Mesendoderm (in vitro differentiated cells): Measurements from ENCODE around the gene PRKAG2.

Experiments used
- DNase-seq: peaks from one replicate; pipeline ENCODE4 v3.0.0; 2013
- H2AK5ac ChIP-seq: 2 replicates; pipeline ENCODE4 v1.6.1; 2013; ENCODE audit warnings: low read length, inconsistent platforms
- H2BK120ac ChIP-seq: 2 replicates; pipeline ENCODE4 v1.6.1; 2013; ENCODE audit warnings: low read depth, mild to moderate bottlenecking, low read length, moderate library complexity, mixed read lengths
- H2BK15ac ChIP-seq: replicated peaks from 2 replicates; pipeline ENCODE4 v1.6.1; 2013; ENCODE audit warnings: low read depth, mild to moderate bottlenecking, moderate library complexity
- H2BK5ac ChIP-seq: 2 replicates; pipeline ENCODE4 v1.6.1; 2013; ENCODE audit warnings: low read length, inconsistent platforms
- H3K18ac ChIP-seq: 2 replicates; pipeline ENCODE4 v1.6.1; 2013; ENCODE audit warnings: mild to moderate bottlenecking, low read length, mixed read lengths
- H3K23ac ChIP-seq: one replicate; pipeline ENCODE4 v1.6.1; 2013; ENCODE audit warnings: low read length
- H3K27ac ChIP-seq: 2 replicates; pipeline ENCODE4 v1.5.1; 2013; ENCODE audit warnings: low read depth, mild to moderate bottlenecking, inconsistent platforms, low read length, moderate library complexity
- H3K27me3 ChIP-seq: 2 replicates; pipeline ENCODE4 v1.6.1; 2013; ENCODE audit warnings: low read length, control low read depth, mild to moderate bottlenecking, inconsistent platforms; ENCODE audit not compliant: insufficient read depth, poor library complexity
- H3K36me3 ChIP-seq: 2 replicates; pipeline ENCODE4 v1.6.1; 2013; ENCODE audit warnings: low read length, inconsistent platforms; ENCODE audit not compliant: control insufficient read depth, insufficient read depth
- H3K4ac ChIP-seq: one replicate; pipeline ENCODE4 v1.6.1; 2013; ENCODE audit warnings: low read depth, mild to moderate bottlenecking, low read length, moderate library complexity
- H3K4me1 ChIP-seq: 2 replicates; pipeline ENCODE4 v1.6.1; 2013; ENCODE audit warnings: low read depth, low read length, inconsistent platforms; ENCODE audit not compliant: control insufficient read depth
- H3K4me2 ChIP-seq: 2 replicates; pipeline ENCODE4 v1.6.1; 2013; ENCODE audit warnings: low read length
- H3K4me3 ChIP-seq: 2 replicates; pipeline ENCODE4 v1.5.1; 2013; ENCODE audit warnings: mild to moderate bottlenecking, low read length
- H3K56ac ChIP-seq: one replicate; pipeline ENCODE4 v1.6.1; 2013; ENCODE audit warnings: low read length
- H3K79me1 ChIP-seq: 2 replicates; pipeline ENCODE4 v1.6.1; 2013; ENCODE audit warnings: low read length, inconsistent platforms
- H3K79me2 ChIP-seq: 2 replicates; pipeline ENCODE4 v1.6.1; 2013; ENCODE audit warnings: mild to moderate bottlenecking, low read length; ENCODE audit not compliant: control insufficient read depth, insufficient read depth
- H3K9ac ChIP-seq: 2 replicates; pipeline ENCODE4 v1.6.1; 2013; ENCODE audit warnings: low read length, inconsistent platforms
- H4K5ac ChIP-seq: one replicate; pipeline ENCODE4 v1.6.1; 2013; ENCODE audit warnings: low read length
- H4K8ac ChIP-seq: one replicate; pipeline ENCODE4 v1.6.1; 2013; ENCODE audit warnings: low read depth, mild to moderate bottlenecking, control low read depth, low read length, moderate library complexity
- WGBS: extraction: QIAGEN DNeasy Blood & Tissue Kit; methylation state at CpG from one replicate; pipeline ENCODE4 v1.1.7; 2013; ENCODE audit warnings: low lambda C conversion rate, missing lambda C conversion rate; ENCODE audit not compliant: insufficient coverage; ENCODE audit errors: extremely low coverage; 5-methylcytosine and 5-hydroxymethylcytosine counted together

PRKAG2 gene

GRCh38 chr7:151566897-151567320 lies 310.0 kb downstream of the PRKAG2 start:
- peak; percentile 59 for DNase-seq
- no peak overlapping the region for H4K8ac ChIP-seq
- no peak overlapping the region for H3K27ac ChIP-seq
- no peak overlapping the region for H2BK15ac ChIP-seq
- no peaks in the 10 kb centered on the region for H3K79me2 ChIP-seq
- no peak overlapping the region for H2BK5ac ChIP-seq
- no peaks in the 10 kb centered on the region for H3K36me3 ChIP-seq
- H3K56ac ChIP-seq: no peak overlapping the region
- no peak overlapping the region for H3K18ac ChIP-seq
- no peak overlapping the region for H3K4me2 ChIP-seq
- no peak overlapping the region for H3K23ac ChIP-seq
- H4K5ac ChIP-seq: no peak overlapping the region
- no peak overlapping the region for H3K4me3 ChIP-seq
- no CpG with 5 or more reads among the region's 8 CpGs for WGBS
- no peaks in the 10 kb centered on the region for H3K79me1 ChIP-seq
- no peak overlapping the region for H2BK120ac ChIP-seq
- H3K9ac ChIP-seq: no peak overlapping the region
- no peak overlapping the region for H3K4ac ChIP-seq
- H3K4me1 ChIP-seq: no peaks in the 10 kb centered on the region
- H3K27me3 ChIP-seq: no peaks in the 10 kb centered on the region
- H2AK5ac ChIP-seq: no peak overlapping the region

- no peak overlapping the region for H3K27ac ChIP-seq
- no peaks in the 10 kb centered on the region for H3K27me3 ChIP-seq
- H3K4me3 ChIP-seq: no peak overlapping the region
- no peak overlapping the region for H3K4me2 ChIP-seq
- no peak overlapping the region for H2BK5ac ChIP-seq
- no peak overlapping the region for H3K9ac ChIP-seq
- no peak overlapping the region for H3K18ac ChIP-seq
- WGBS: no CpG with 5 or more reads among the region's 9 CpGs
- DNase-seq: no peak
- H4K8ac ChIP-seq: no peak overlapping the region
- no peaks in the 10 kb centered on the region for H3K4me1 ChIP-seq
- no peak overlapping the region for H3K56ac ChIP-seq
- no peaks in the 10 kb centered on the region for H3K79me2 ChIP-seq
- H2BK120ac ChIP-seq: no peak overlapping the region
- H3K4ac ChIP-seq: no peak overlapping the region
- H3K36me3 ChIP-seq: no peaks in the 10 kb centered on the region
- no peak overlapping the region for H2BK15ac ChIP-seq
- H3K23ac ChIP-seq: no peak overlapping the region
- no peaks in the 10 kb centered on the region for H3K79me1 ChIP-seq
- no peak overlapping the region for H4K5ac ChIP-seq
- no peak overlapping the region for H2AK5ac ChIP-seq
These were observed 311.4 kb downstream of the PRKAG2 start for GRCh38 chr7:151565541-151565940.

DNA sequence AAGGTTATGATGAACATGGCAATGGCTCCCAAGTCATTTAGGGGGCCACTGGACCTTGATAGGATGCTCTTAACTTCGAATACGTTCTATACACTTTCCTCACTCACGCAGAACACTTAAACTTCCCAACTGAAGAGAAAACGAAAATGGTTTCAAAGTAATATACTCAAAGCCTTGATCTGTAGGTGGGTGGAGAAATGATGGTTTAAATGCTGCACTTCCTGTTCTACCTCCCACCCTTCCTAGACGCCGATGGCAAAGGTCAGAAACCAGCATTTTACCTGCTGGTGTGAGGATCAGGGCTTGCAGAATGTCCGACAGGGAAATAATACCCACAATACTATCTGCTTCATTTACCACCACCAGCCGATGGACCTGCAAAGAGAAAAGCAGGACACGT lies 316.7 kb downstream of the PRKAG2 start:
- no CpG with 5 or more reads among the region's 9 CpGs for WGBS
- Histone ChIP-seq H4K8ac (no peak overlapping the region), H3K79me2 (no peaks in the 10 kb centered on the region)

GRCh38 chr7:151559557-151560183 lies 317.2 kb downstream of the PRKAG2 start:
- Histone ChIP-seq H2BK120ac (no peak overlapping the region), H3K18ac (no peak overlapping the region), H3K9ac (no peak overlapping the region), H2BK15ac (no peak overlapping the region), H3K23ac (no peak overlapping the region), H3K36me3 (no peaks in the 10 kb centered on the region), H3K4me1 (no peaks in the 10 kb centered on the region), H3K56ac (no peak overlapping the region), H3K27me3 (no peaks in the 10 kb centered on the region), H4K5ac (no peak overlapping the region), H2AK5ac (no peak overlapping the region), H2BK5ac (no peak overlapping the region), H3K4me2 (no peak overlapping the region), H3K79me1 (no peaks in the 10 kb centered on the region), H3K4ac (no peak overlapping the region), H4K8ac (no peak overlapping the region), H3K27ac (no peak overlapping the region), H3K79me2 (no peaks in the 10 kb centered on the region), H3K4me3 (no peak overlapping the region)
- DNase-seq: no peak
- no CpG with 5 or more reads among the region's 5 CpGs for WGBS

More for the DNA sequence above, 316.7 kb downstream of the PRKAG2 start:
- no peaks in the 10 kb centered on the region for H3K4me1 ChIP-seq
- H3K4me2 ChIP-seq: no peak overlapping the region
- H3K79me1 ChIP-seq: no peaks in the 10 kb centered on the region
- H2BK15ac ChIP-seq: no peak overlapping the region
- no peaks in the 10 kb centered on the region for H3K27me3 ChIP-seq
- no peak overlapping the region for H3K9ac ChIP-seq
- H4K5ac ChIP-seq: no peak overlapping the region
- H2AK5ac ChIP-seq: no peak overlapping the region
- no peak for DNase-seq
- H3K36me3 ChIP-seq: no peaks in the 10 kb centered on the region
- no peak overlapping the region for H2BK120ac ChIP-seq
- H2BK5ac ChIP-seq: no peak overlapping the region
- no peak overlapping the region for H3K23ac ChIP-seq
- no peak overlapping the region for H3K18ac ChIP-seq
- H3K56ac ChIP-seq: no peak overlapping the region
- no peak overlapping the region for H3K27ac ChIP-seq
- H3K4ac ChIP-seq: no peak overlapping the region
- H3K4me3 ChIP-seq: no peak overlapping the region

- H3K27ac ChIP-seq: no peak overlapping the region
These were observed 318.3 kb downstream of the PRKAG2 start for GRCh38 chr7:151558575-151558974.

GRCh38 chr7:151556592-151556991 lies 320.3 kb downstream of the PRKAG2 start:
- H4K8ac ChIP-seq: no peak overlapping the region
- no peak overlapping the region for H2BK5ac ChIP-seq
- WGBS: no CpG with 5 or more reads among the region's 12 CpGs
- H3K9ac ChIP-seq: no peak overlapping the region
- DNase-seq: no peak
- no peak overlapping the region for H3K4me3 ChIP-seq
- H3K27me3 ChIP-seq: no peaks in the 10 kb centered on the region
- H3K4ac ChIP-seq: no peak overlapping the region
- no peaks in the 10 kb centered on the region for H3K4me1 ChIP-seq
- H3K18ac ChIP-seq: no peak overlapping the region
- H2AK5ac ChIP-seq: no peak overlapping the region
- H4K5ac ChIP-seq: no peak overlapping the region
- no peak overlapping the region for H3K27ac ChIP-seq
- H2BK120ac ChIP-seq: no peak overlapping the region
- H3K79me2 ChIP-seq: no peaks in the 10 kb centered on the region
- no peak overlapping the region for H2BK15ac ChIP-seq
- no peaks in the 10 kb centered on the region for H3K36me3 ChIP-seq
- no peak overlapping the region for H3K23ac ChIP-seq
- no peak overlapping the region for H3K4me2 ChIP-seq
- H3K56ac ChIP-seq: no peak overlapping the region
- no peaks in the 10 kb centered on the region for H3K79me1 ChIP-seq

More at GRCh38 chr7:151558575-151558974, 318.3 kb downstream of the PRKAG2 start:
- no CpG with 5 or more reads among the region's 6 CpGs for WGBS
- Histone ChIP-seq H3K56ac (no peak overlapping the region), H3K79me2 (no peaks in the 10 kb centered on the region), H3K4ac (no peak overlapping the region), H4K5ac (no peak overlapping the region), H2AK5ac (no peak overlapping the region), H3K36me3 (no peaks in the 10 kb centered on the region), H3K4me2 (no peak overlapping the region), H4K8ac (no peak overlapping the region), H3K79me1 (no peaks in the 10 kb centered on the region), H2BK15ac (no peak overlapping the region), H2BK5ac (no peak overlapping the region), H3K4me1 (no peaks in the 10 kb centered on the region), H3K27me3 (no peaks in the 10 kb centered on the region), H3K9ac (no peak overlapping the region), H3K23ac (no peak overlapping the region), H3K18ac (no peak overlapping the region), H2BK120ac (no peak overlapping the region), H3K4me3 (no peak overlapping the region)
- DNase-seq: no peak
